ENCODE results near the gene SCFD2. TPM values are rescaled to one million over a fixed set of nuclear protein-coding genes. Genes with fewer than 3 reads are reported as not detected.

Gene SCFD2
- total and polyA plus RNA-seq, 2 of the 8 experiments (the other 6 are each of a cell fraction or from before 2014, with no cell fraction given) = 6.2 to 10.2 TPM

GRCh38 chr4:53186714-53187358 is 179.0 kb downstream of the SCFD2 start:
- Histone ChIP-seq H3K23ac (ENCODE audit: insufficient read length) (no peak overlapping the region), H2BK5ac (ENCODE audit: low read depth, low read length) (no peak overlapping the region), H2AK5ac (ENCODE audit: low read depth, low read length) (no peak overlapping the region), H3K56ac (replicated peaks; ENCODE audit: insufficient read length, low read depth, low read length) (no peak overlapping the region), H3K79me1 (ENCODE audit: low read depth, low read length) (no peaks in the 10 kb centered on the region), H3K18ac (ENCODE audit: extremely low read depth, low read length) (no peak overlapping the region), H3K36me3 (ENCODE audit: control insufficient read depth in 2 of 4, insufficient read depth in 4 of 4, low read length in 3 of 4) (no peaks in the 10 kb centered on the region), H3K9ac (replicated peaks in 1 of 4; ENCODE audit: extremely low read depth in 1 of 4, low read depth in 3 of 4, low read length in 3 of 4) (no peak overlapping the region), H4K8ac (ENCODE audit: extremely low read depth, insufficient read depth, low read length) (no peak overlapping the region), H3K27ac (ENCODE audit: low read depth, low read length) (no peak overlapping the region), H4K91ac (replicated peaks; ENCODE audit: insufficient read length, low read length) (no peak overlapping the region), H3K9me3 (ENCODE audit: insufficient read depth in 2 of 2, low read depth in 1 of 2, low read length in 1 of 2) (no peaks in the 10 kb centered on the region; a peak in 1 of 4 replicates), H2BK12ac (ENCODE audit: low read depth, low read length) (no peak overlapping the region), H3K79me2 (ENCODE audit: control insufficient read depth in 1 of 2, insufficient read depth in 2 of 2, low read length in 2 of 2) (no peaks in the 10 kb centered on the region), H3K27me3 (replicated peaks in 1 of 4; ENCODE audit: control insufficient read depth in 3 of 4, extremely low read depth in 1 of 4, insufficient read depth in 3 of 4, low read length in 3 of 4) (no peaks in the 10 kb centered on the region), H3K23me2 (ENCODE audit: low read depth, low read length) (no peaks in the 10 kb centered on the region), H2BK120ac (replicated peaks; ENCODE audit: low read depth, low read length) (no peak overlapping the region), H2BK20ac (ENCODE audit: low read length) (no peak overlapping the region), H2BK15ac (ENCODE audit: low read length) (no peak overlapping the region), H3K4ac (replicated peaks; ENCODE audit: insufficient read length, low read depth, low read length) (no peak overlapping the region), H2AFZ (ENCODE audit: low read length) (no peak overlapping the region), H3K14ac (ENCODE audit: insufficient read length) (no peak overlapping the region), H3K4me3 (ENCODE audit: extremely low read depth in 1 of 4, insufficient read depth in 2 of 4, low read depth in 3 of 4, low read length in 4 of 4) (no peak overlapping the region), H4K5ac (ENCODE audit: insufficient read length, low read depth, low read length) (no peak overlapping the region), H4K20me1 (replicated peaks in 1 of 2; ENCODE audit: control insufficient read depth in 1 of 2, insufficient read depth in 2 of 2, low read length in 2 of 2) (no peaks in the 10 kb centered on the region), H3K4me2 (ENCODE audit: insufficient read depth in 1 of 2, low read depth in 2 of 2, low read length in 2 of 2) (no peak overlapping the region), H3K4me1 (replicated peaks in 1 of 4; ENCODE audit: control insufficient read depth in 3 of 4, insufficient read depth in 4 of 4, low read length in 3 of 4) (no peaks in the 10 kb centered on the region)
- POLR2A ChIA-PET (ENCODE audit: partially characterized antibody) = no interaction called here
- CTCF ChIA-PET (ENCODE audit: partially characterized antibody) = no interaction called here
- DNase-seq (ENCODE audit: low read depth in 1 of 2, low spot score in 2 of 2) (no peak), FAIRE-seq (no peak)
- WGBS, 2 experiments (ENCODE audit: extremely low coverage in 1 of 2, insufficient coverage in 1 of 2, insufficient read length in 1 of 2, insufficient replicate concordance in 2 of 2, low coverage in 1 of 2, low lambda C conversion rate in 2 of 2, missing lambda C conversion rate in 1 of 2) = 82% methylated on average over 4 of the region's 4 CpGs; no CpG with 5 or more reads in 1 of the 2 experiments
- TF ChIP-seq SP2 (IDR thresholded peaks at IDR 0.05; ENCODE audit: low read length) = no peak
- TF ChIP-seq HDAC6 (IDR thresholded peaks at IDR 0.05; ENCODE audit: low read depth, low read length) = no peak
- no peak for TF ChIP-seq SIN3A (conservative IDR thresholded peaks at IDR 0.05 in 1 of 2, IDR thresholded peaks at IDR 0.05 in 1 of 2; ENCODE audit: low read depth in 1 of 2, low read length in 2 of 2)
- TF ChIP-seq KDM1A (IDR thresholded peaks at IDR 0.05; ENCODE audit: borderline replicate concordance, low read length) = no peak

Measured in H1 (cell line).